Activated naive CD4-positive, alpha-beta T cell (primary cell): ENCODE data around the gene ME3.
"Not testable (repeated sequence)": the region's sequence is repeated elsewhere in the genome, so short reads cannot be mapped to it uniquely, and the experiment has no call there.

ENCODE experiments used
- DNase-seq, 4 experiments: peaks; one replicate each; lab custom pipeline; 2025; lab: John Stamatoyannopoulos, UW

The ME3 gene

GRCh38 chr11:86427441-86427840 is 245.0 kb downstream of the ME3 start:
- DNase-seq, result no peak

- DNase-seq, result not testable (repeated sequence)
Observed at GRCh38 chr11:86423488-86423887, 248.9 kb downstream of the ME3 start.

GRCh38 chr11:86422371-86422770 is 250.0 kb downstream of the ME3 start:
- no peak for DNase-seq

- no peak for DNase-seq
Observed at GRCh38 chr11:86421946-86422345, 250.5 kb downstream of the ME3 start.

- no peak for DNase-seq
Observed at GRCh38 chr11:86418917-86419316, 253.5 kb downstream of the ME3 start.

GRCh38 chr11:86418513-86418912 is 253.9 kb downstream of the ME3 start:
- no peak for DNase-seq

GRCh38 chr11:86418106-86418505 is 254.3 kb downstream of the ME3 start:
- no peak for DNase-seq

GRCh38 chr11:86416951-86417350 is 255.5 kb downstream of the ME3 start:
- DNase-seq, result not testable (repeated sequence)

- no peak for DNase-seq
Observed at GRCh38 chr11:86416494-86416893, 255.9 kb downstream of the ME3 start.

GRCh38 chr11:86415026-86415425 is 257.4 kb downstream of the ME3 start:
- DNase-seq, result no peak

GRCh38 chr11:86414032-86414431 is 258.4 kb downstream of the ME3 start:
- no peak for DNase-seq

- DNase-seq, result no peak
Observed at GRCh38 chr11:86408845-86409244, 263.6 kb downstream of the ME3 start.

- DNase-seq, result no peak
Observed at GRCh38 chr11:86403458-86403857, 269.0 kb downstream of the ME3 start.

GRCh38 chr11:86398106-86398505 is 274.3 kb downstream of the ME3 start:
- DNase-seq, result no peak

- DNase-seq, result no peak
Observed at GRCh38 chr11:86397351-86397750, 275.1 kb downstream of the ME3 start.

- DNase-seq, result no peak
Observed at GRCh38 chr11:86396396-86396795, 276.0 kb downstream of the ME3 start.

GRCh38 chr11:86395061-86395551 is 277.3 kb downstream of the ME3 start:
- no peak for DNase-seq
